Left cardiac atrium (tissue), 2 donors: ENCODE data around the gene ITIH5. TPM values are rescaled to one million over a fixed set of nuclear protein-coding genes. Genes with fewer than 3 reads are reported as not detected.

Source experiments
- total RNA-seq, 2 donors: library from RNA; stranded (reverse); fragmentation: NEBNext Ultra II Directional; extraction: Animal tissue kit (Norgen Biotek cat#: 25700); gene quantifications; one replicate each; pipeline ENCODE4 v1.2.1, GENCODE V29; 2021
- donor health status: DM: no; HTN: yes; CAD: no; lungs with severe emphysema.
- donor health status: DM: yes; HTN: yes; CAD: no.

ITIH5 gene
- total RNA-seq, 2 donors from 2014 or later = 20.4 to 22.1 TPM

Other genes starting within 250 kb of the ITIH5 start
- gene ITIH2, start 36.4 kb upstream of the ITIH5 start, total RNA-seq = not detected
- 10 to 100 TPM in 1 of 2 donors, 1 to 10 TPM in 1; 7.3 to 11.0 TPM for gene KIN, start 121.0 kb upstream of the ITIH5 start, total RNA-seq
- gene ATP5F1C, start 121.2 kb upstream of the ITIH5 start, total RNA-seq = 100 to 1,000 TPM; 454 to 516 TPM
- gene TAF3, start 151.5 kb upstream of the ITIH5 start, total RNA-seq = 1 to 10 TPM; 8.0 to 9.3 TPM